Astrocyte (in vitro differentiated cells and primary cell): ENCODE data around the gene CHST5. TPM values are rescaled to one million over a fixed set of nuclear protein-coding genes. Genes with fewer than 3 reads are reported as not detected.

Experiments used
- DNase-seq: peaks from one replicate; pipeline ENCODE4 v3.0.0-alpha.2; 2010; ENCODE audit warnings: low read depth
- FAIRE-seq: peaks from 2 replicates; lab custom pipeline; 2011; peaks lifted over from hg19 to GRCh38; lab: Jason Lieb, UNC
- H2AFZ ChIP-seq: 2 replicates; pipeline ENCODE4 v1.6.0; 2012; ENCODE audit warnings: low read depth, low read length, inconsistent platforms
- H3K27ac ChIP-seq: 2 replicates; pipeline ENCODE4 v1.5.1; 2011; ENCODE audit warnings: low read depth, low read length, inconsistent platforms
- H3K27me3 ChIP-seq: 2 replicates; pipeline ENCODE4 v1.6.0; 2011; ENCODE audit warnings: low read length, inconsistent platforms; ENCODE audit not compliant: insufficient read depth
- H3K36me3 ChIP-seq: 2 replicates; pipeline ENCODE4 v1.5.1; 2011; ENCODE audit warnings: low read length, inconsistent platforms; ENCODE audit not compliant: insufficient read depth
- H3K4me1 ChIP-seq: 2 replicates; pipeline ENCODE4 v1.5.1; 2011; ENCODE audit warnings: low read length, inconsistent platforms; ENCODE audit not compliant: insufficient read depth
- H3K4me2 ChIP-seq: 2 replicates; pipeline ENCODE4 v1.6.0; 2012; ENCODE audit warnings: low read length, inconsistent platforms
- H3K4me3 ChIP-seq: 2 replicates; pipeline ENCODE4 v1.5.1; 2011; ENCODE audit warnings: low read depth, mild to moderate bottlenecking, low read length, inconsistent platforms; ENCODE audit not compliant: insufficient read depth
- H3K79me2 ChIP-seq: 2 replicates; pipeline ENCODE4 v1.6.0; 2012; ENCODE audit warnings: mild to moderate bottlenecking, low read length, inconsistent platforms; ENCODE audit not compliant: insufficient read depth
- H3K9ac ChIP-seq: 2 replicates; pipeline ENCODE4 v1.6.0; 2012; ENCODE audit warnings: mild to moderate bottlenecking, low read length, inconsistent platforms
- H3K9me3 ChIP-seq: 2 replicates; pipeline ENCODE4 v1.5.1; 2012; ENCODE audit warnings: low read depth, mild to moderate bottlenecking, low read length, inconsistent platforms; ENCODE audit not compliant: insufficient read depth
- H4K20me1 ChIP-seq: 2 replicates; pipeline ENCODE4 v1.6.0; 2012; ENCODE audit warnings: low read length, inconsistent platforms; ENCODE audit not compliant: insufficient read depth
- H3K27ac Mint-ChIP-seq: one replicate; pipeline ENCODE4 v1.8.0; 2021; ENCODE audit warnings: mild to moderate bottlenecking, mixed read lengths; ENCODE audit not compliant: unreplicated experiment
- H3K27me3 Mint-ChIP-seq: one replicate; pipeline ENCODE4 v1.8.0; 2021; ENCODE audit warnings: low read depth, mixed read lengths; ENCODE audit not compliant: unreplicated experiment
- H3K36me3 Mint-ChIP-seq: one replicate; pipeline ENCODE4 v1.8.0; 2021; ENCODE audit warnings: low read depth, mixed read lengths; ENCODE audit not compliant: unreplicated experiment
- H3K4me1 Mint-ChIP-seq: one replicate; pipeline ENCODE4 v1.8.0; 2021; ENCODE audit warnings: low read depth, mixed read lengths; ENCODE audit not compliant: unreplicated experiment
- H3K4me3 Mint-ChIP-seq: one replicate; pipeline ENCODE4 v1.8.0; 2021; ENCODE audit warnings: mild to moderate bottlenecking, moderate library complexity, mixed read lengths; ENCODE audit not compliant: unreplicated experiment
- H3K9me3 Mint-ChIP-seq: one replicate; pipeline ENCODE4 v1.8.0; 2021; ENCODE audit warnings: mild to moderate bottlenecking, mixed read lengths; ENCODE audit not compliant: unreplicated experiment
- CTCF ChIP-seq: IDR thresholded peaks from 2 replicates; pipeline ENCODE4 v1.5.1; 2011; ENCODE audit warnings: low read depth, mild to moderate bottlenecking, inconsistent platforms, low read length, moderate library complexity; ENCODE audit not compliant: insufficient read depth
- EZH2 ChIP-seq: IDR thresholded peaks from 2 replicates; pipeline ENCODE4 v1.6.1; 2012; ENCODE audit warnings: mild to moderate bottlenecking, low read length, inconsistent platforms; ENCODE audit not compliant: insufficient read depth
- total RNA-seq: library from RNA; stranded (reverse); gene quantifications from 2 replicates; pipeline ENCODE4 v1.2.1, GENCODE V29; 2021

The CHST5 gene
- total RNA-seq, 1 donor from 2014 or later, result 0.09 TPM

GRCh38 chr16:75570396-75571065 lies 34.6 kb upstream of the CHST5 start:
- Histone ChIP-seq H3K9me3 (no peaks in the 10 kb centered on the region), H3K4me1 (peaks cover 4% of the 10 kb centered on the region), H4K20me1 (peaks cover 84% of the 10 kb centered on the region), H2AFZ (no peak overlapping the region), H3K4me3 (no peak overlapping the region), H3K9ac (no peak overlapping the region), H3K36me3 (peaks cover 53% of the 10 kb centered on the region), H3K4me2 (no peak overlapping the region), H3K27me3 (no peaks in the 10 kb centered on the region), H3K27ac (no peak overlapping the region), H3K79me2 (peaks cover 46% of the 10 kb centered on the region)
- Mint-ChIP-seq H3K36me3 (peaks cover 13% of the 10 kb centered on the region), H3K4me1 (peaks cover 11% of the 10 kb centered on the region), H3K4me3 (no peak overlapping the region), H3K27me3 (no peaks in the 10 kb centered on the region), H3K9me3 (no peaks in the 10 kb centered on the region), H3K27ac (no peak overlapping the region)
- DNase-seq (no peak), FAIRE-seq (no peak)
- TF ChIP-seq EZH2 (no peak), CTCF (no peak)

GRCh38 chr16:75567911-75568310 lies 32.0 kb upstream of the CHST5 start:
- FAIRE-seq, result no peak
- H4K20me1 ChIP-seq, result peaks cover 63% of the 10 kb centered on the region
- H3K4me1 ChIP-seq, result peaks cover 11% of the 10 kb centered on the region
- H2AFZ ChIP-seq, result no peak overlapping the region
- H3K36me3 ChIP-seq, result peaks cover 37% of the 10 kb centered on the region
- Mint-ChIP-seq H3K9me3 (no peaks in the 10 kb centered on the region), H3K27ac (no peak overlapping the region), H3K4me1 (peaks cover 16% of the 10 kb centered on the region), H3K36me3 (peaks cover 13% of the 10 kb centered on the region), H3K4me3 (peak overlapping the region; percentile 89), H3K27me3 (no peaks in the 10 kb centered on the region)
- no peak overlapping the region for H3K27ac ChIP-seq
- peaks cover 32% of the 10 kb centered on the region for H3K79me2 ChIP-seq
- DNase-seq, result no peak
- peak overlapping the region; percentile 100 for H3K4me2 ChIP-seq
- H3K9me3 ChIP-seq, result no peaks in the 10 kb centered on the region
- H3K27me3 ChIP-seq, result peaks cover 6% of the 10 kb centered on the region
- no peak overlapping the region for H3K9ac ChIP-seq
- TF ChIP-seq CTCF (no peak), EZH2 (no peak)
- H3K4me3 ChIP-seq, result no peak overlapping the region

GRCh38 chr16:75566758-75567255 lies 30.9 kb upstream of the CHST5 start:
- H3K36me3 Mint-ChIP-seq, result peaks cover 8% of the 10 kb centered on the region
- H3K27ac ChIP-seq, result peak overlapping the region; percentile 83
- H3K4me3 Mint-ChIP-seq, result peak overlapping the region; percentile 89
- FAIRE-seq (no peak), DNase-seq (no peak)
- H3K9ac ChIP-seq, result peak overlapping the region; percentile 91
- no peaks in the 10 kb centered on the region for H3K27me3 Mint-ChIP-seq
- H3K4me1 Mint-ChIP-seq, result peaks cover 16% of the 10 kb centered on the region
- peaks cover 29% of the 10 kb centered on the region for H3K36me3 ChIP-seq
- H3K4me3 ChIP-seq, result peak overlapping the region; percentile 95
- H3K9me3 ChIP-seq, result no peaks in the 10 kb centered on the region
- TF ChIP-seq CTCF (no peak), EZH2 (no peak)
- H4K20me1 ChIP-seq, result peaks cover 54% of the 10 kb centered on the region
- H3K27me3 ChIP-seq, result peaks cover 6% of the 10 kb centered on the region
- H3K27ac Mint-ChIP-seq, result peak overlapping the region; percentile 34
- H3K9me3 Mint-ChIP-seq, result no peaks in the 10 kb centered on the region
- peaks cover 28% of the 10 kb centered on the region for H3K79me2 ChIP-seq
- peak overlapping the region; percentile 89 for H2AFZ ChIP-seq
- H3K4me1 ChIP-seq, result peaks cover 11% of the 10 kb centered on the region
- H3K4me2 ChIP-seq, result peak overlapping the region; percentile 100
